HT1080 (cell line): ENCODE results near the gene OR13C4. TPM values are rescaled to one million over a fixed set of nuclear protein-coding genes. Genes with fewer than 3 reads are reported as not detected.
"Not testable (repeated sequence)": the region's sequence is repeated elsewhere in the genome, so short reads cannot be mapped to it uniquely, and the experiment has no call there.

Experiments
- DNase-seq: peaks from one replicate; pipeline ENCODE4 v3.0.0-alpha.2; 2015; ENCODE audit warnings: low read depth
- polyA plus RNA-seq, 2 experiments: library from polyadenylated mRNA; depleted of rRNA; stranded (reverse); fragments of >200 nt; gene quantifications; 2 replicates each; pipeline ENCODE4 v1.2.3, GENCODE V29; 2015
- total RNA-seq: library from RNA; depleted of rRNA; stranded (reverse); fragments of >200 nt; shearing (Covaris generic); gene quantifications from 2 replicates; pipeline ENCODE4 v1.2.3, GENCODE V29; 2014; rRNA removed

Gene OR13C4
- not detected in 2 replicates for total RNA-seq
- not detected in 2 replicates for polyA plus RNA-seq (2015; cell fraction: cytosol; rRNA removed)
- polyA plus RNA-seq (2015; cell fraction: nucleus; rRNA removed): not detected in 2 replicates

- no peak for DNase-seq
Measured at GRCh38 chr9:104527109-104527508, at the start of gene OR13C4. OR13C4 (minus strand) TSS chr9:104527209; CDS start chr9:104527209, 0 bp downstream.

GRCh38 chr9:104575456-104575855 lies 48.4 kb upstream of the OR13C4 start:
- DNase-seq: no peak

- no peak for DNase-seq
Measured at GRCh38 chr9:104572612-104573011, 45.6 kb upstream of the OR13C4 start.

- DNase-seq: no peak
Measured at GRCh38 chr9:104568868-104569267, 41.9 kb upstream of the OR13C4 start, which contains the start of gene OR13C8. OR13C8 (plus strand) TSS chr9:104569168; CDS start chr9:104569168, 0 bp downstream.

GRCh38 chr9:104564358-104564757 lies 37.3 kb upstream of the OR13C4 start:
- DNase-seq: no peak

GRCh38 chr9:104556830-104557634 lies 30.0 kb upstream of the OR13C4 start:
- DNase-seq: no peak

- DNase-seq: no peak
Measured at GRCh38 chr9:104555521-104555920, 28.5 kb upstream of the OR13C4 start.

GRCh38 chr9:104553261-104553660 lies 26.3 kb upstream of the OR13C4 start:
- DNase-seq: peak; percentile 69

GRCh38 chr9:104544644-104545043 lies 17.6 kb upstream of the OR13C4 start:
- no peak for DNase-seq

GRCh38 chr9:104539275-104539674 lies 12.3 kb upstream of the OR13C4 start:
- no peak for DNase-seq

GRCh38 chr9:104536756-104537155 lies 9.7 kb upstream of the OR13C4 start, which contains the start of gene OR13C3:
OR13C3 (minus strand) TSS chr9:104536856; CDS start chr9:104536723, 133 bp downstream.
- no peak for DNase-seq

GRCh38 chr9:104520241-104520640 lies 6.8 kb downstream of the OR13C4 start:
- DNase-seq: not testable (repeated sequence)

- no peak for DNase-seq
Measured at GRCh38 chr9:104514901-104515300, 12.1 kb downstream of the OR13C4 start.

GRCh38 chr9:104506565-104506964 lies 20.4 kb downstream of the OR13C4 start:
- DNase-seq: no peak

- DNase-seq: no peak
Measured at GRCh38 chr9:104503963-104504362, 23.0 kb downstream of the OR13C4 start, which contains the start of gene OR13F1. OR13F1 (plus strand) TSS chr9:104504263; CDS start chr9:104504263, 0 bp downstream.

GRCh38 chr9:104503440-104503839 lies 23.6 kb downstream of the OR13C4 start:
- no peak for DNase-seq

- peak; percentile 32 for DNase-seq
Measured at GRCh38 chr9:104494808-104495207, 32.2 kb downstream of the OR13C4 start.

- DNase-seq: no peak
Measured at GRCh38 chr9:104485014-104485413, 42.0 kb downstream of the OR13C4 start.

GRCh38 chr9:104482921-104483570 lies 44.0 kb downstream of the OR13C4 start:
- no peak for DNase-seq
